Liver (tissue), 9 donors: Measurements from ENCODE around the gene NPW. TPM values are rescaled to one million over a fixed set of nuclear protein-coding genes. Genes with fewer than 3 reads are reported as not detected.

Source experiments
- DNase-seq: peaks from one replicate; pipeline ENCODE4 v3.0.0-alpha.2; 2017; ENCODE audit warnings: low spot score
- H3K27ac ChIP-seq, 2 donors: one replicate each; pipeline ENCODE4 v1.7.0; 2013; ENCODE audit warnings: inconsistent platforms in 2 of 2, low read length in 2 of 2, control low read depth in 1 of 2, low read depth in 1 of 2, mild to moderate bottlenecking in 1 of 2
- H3K27me3 ChIP-seq, 4 donors: one replicate each; pipeline versions ENCODE4 v1.6.1 to v1.7.0; 2013; ENCODE audit warnings: low read length in 3 of 4, inconsistent platforms in 1 of 4, mild to moderate bottlenecking in 1 of 4, moderate library complexity in 1 of 4; ENCODE audit not compliant: control insufficient read depth in 4 of 4, insufficient read depth in 4 of 4
- H3K36me3 ChIP-seq, 4 donors: one replicate each; pipeline versions ENCODE4 v1.6.1 to v1.7.0; 2013; ENCODE audit warnings: low read length in 3 of 4, mild to moderate bottlenecking in 3 of 4, low read depth in 1 of 4, moderate library complexity in 1 of 4; ENCODE audit not compliant: control insufficient read depth in 4 of 4, insufficient read depth in 3 of 4
- H3K4me1 ChIP-seq, 4 donors: one replicate each; pipeline versions ENCODE4 v1.6.1 to v1.7.0; 2013; ENCODE audit warnings: low read length in 3 of 4, mild to moderate bottlenecking in 3 of 4, moderate library complexity in 1 of 4; ENCODE audit not compliant: control insufficient read depth in 4 of 4, insufficient read depth in 4 of 4
- H3K4me3 ChIP-seq, 3 donors: one replicate each; pipeline versions ENCODE4 v1.6.1 to v1.7.0; 2013; ENCODE audit warnings: low read length in 3 of 3, control low read depth in 1 of 3, low read depth in 1 of 3, mild to moderate bottlenecking in 1 of 3
- H3K9ac ChIP-seq, 2 donors: one replicate each; pipeline ENCODE4 v1.7.0; 2013; ENCODE audit warnings: low read length in 2 of 2, mild to moderate bottlenecking in 2 of 2, moderate library complexity in 2 of 2, control low read depth in 1 of 2, low read depth in 1 of 2
- H3K9me3 ChIP-seq, 4 donors: one replicate each; pipeline versions ENCODE4 v1.6.1 to v1.7.0; 2013; ENCODE audit warnings: low read length in 3 of 4; ENCODE audit not compliant: control insufficient read depth in 4 of 4
- EGR1 ChIP-seq, 2 donors: IDR thresholded peaks; 2 replicates each; pipeline ENCODE4 v1.6.1; 2016 to 2018; ENCODE audit warnings: antibody characterized with exemption in 2 of 2, low read depth in 2 of 2
- FOXA1 ChIP-seq: IDR thresholded peaks from 2 replicates; pipeline ENCODE4 v1.6.1; 2016; ENCODE audit warnings: antibody characterized with exemption
- FOXA2 ChIP-seq: IDR thresholded peaks from 2 replicates; pipeline ENCODE4 v1.6.1; 2016; ENCODE audit warnings: antibody characterized with exemption
- GABPA ChIP-seq, 2 donors: IDR thresholded peaks in 1 of 2; conservative IDR thresholded peaks in 1 of 2; 2 replicates each; pipeline ENCODE4 v1.6.1; 2016; ENCODE audit warnings: antibody characterized with exemption in 2 of 2, mild to moderate bottlenecking in 1 of 2, moderate library complexity in 1 of 2
- HNF4A ChIP-seq, 2 donors: conservative IDR thresholded peaks; 2 replicates each; pipeline ENCODE4 v1.6.1; 2016; ENCODE audit warnings: antibody characterized with exemption in 2 of 2, mild to moderate bottlenecking in 2 of 2
- HNF4G ChIP-seq: IDR thresholded peaks from 2 replicates; pipeline ENCODE4 v1.6.1; 2016; ENCODE audit warnings: antibody characterized with exemption
- JUND ChIP-seq, 2 donors: IDR thresholded peaks; 2 replicates each; pipeline ENCODE4 v1.6.1; 2016; ENCODE audit warnings: antibody characterized with exemption in 2 of 2
- NR2F2 ChIP-seq: IDR thresholded peaks from 2 replicates; pipeline ENCODE4 v1.6.1; 2016; ENCODE audit warnings: antibody characterized with exemption
- RAD21 ChIP-seq, 2 donors: IDR thresholded peaks; 2 replicates each; pipeline ENCODE4 v1.6.1; 2016; ENCODE audit warnings: antibody characterized with exemption in 2 of 2, mild to moderate bottlenecking in 2 of 2
- RXRA ChIP-seq, 2 donors: IDR thresholded peaks; 2 replicates each; pipeline ENCODE4 v1.6.1; 2017 to 2018; ENCODE audit warnings: antibody characterized with exemption in 2 of 2, mild to moderate bottlenecking in 1 of 2
- SP1 ChIP-seq: IDR thresholded peaks from 2 replicates; pipeline ENCODE4 v1.6.1; 2018; ENCODE audit warnings: antibody characterized with exemption, mild to moderate bottlenecking
- TAF1 ChIP-seq: conservative IDR thresholded peaks from 2 replicates; pipeline ENCODE4 v1.6.1; 2016; ENCODE audit warnings: antibody characterized with exemption, mild to moderate bottlenecking
- WGBS: extraction: QIAGEN DNeasy Blood & Tissue Kit; methylation state at CpG from one replicate; pipeline ENCODE4 v1.1.7; 2013; 5-methylcytosine and 5-hydroxymethylcytosine counted together
- polyA plus RNA-seq, 2 donors: library from polyadenylated mRNA; stranded (reverse) in 1 of 2; unstranded in 1 of 2; fragments of 200-250 nt in 1 of 2; fragments of >200 nt in 1 of 2; fragmentation: Nextera tagmentation in 1 of 2; extraction: Ambion mirVana in 1 of 2; gene quantifications; one replicate each; pipeline versions ENCODE4 v1.2.1 to v1.2.3, GENCODE V29; 2013 to 2015
- total RNA-seq, 2 donors: library from RNA; depleted of rRNA; stranded (reverse); fragments of >200 nt; gene quantifications; one replicate each; pipeline ENCODE4 v1.2.3, GENCODE V29; 2014
- TF ChIP-seq, protein P1 (sequence below): IDR thresholded peaks from 2 replicates; pipeline ENCODE4 v1.6.1; 2016; ENCODE audit warnings: antibody characterized with exemption, mild to moderate bottlenecking
- TF ChIP-seq, protein P2 (sequence below): IDR thresholded peaks from 2 replicates; pipeline ENCODE4 v1.6.1; 2016; ENCODE audit warnings: antibody characterized with exemption
- TF ChIP-seq, protein P3 (sequence below): IDR thresholded peaks from 2 replicates; pipeline ENCODE4 v1.6.1; 2016; ENCODE audit warnings: antibody characterized with exemption
- TF ChIP-seq, protein P4 (sequence below): IDR thresholded peaks from 2 replicates; pipeline ENCODE4 v1.6.1; 2016; ENCODE audit warnings: antibody characterized with exemption
- TF ChIP-seq, protein P5 (sequence below): fragments of 150-350 bp; IDR thresholded peaks from 2 replicates; pipeline ENCODE4 v1.5.1; 2017; ENCODE audit warnings: improper control_type of control experiment, low read depth, low read length; ENCODE audit not compliant: missing input control
- donor health status: healthy.
- donor health status: healthy.
- donor health status: healthy.
- donor health status: healthy.
- donor health status: healthy.

NPW gene
- total and polyA plus RNA-seq, 4 donors = 1.3 to 20.6 (median 9.1) TPM

DNA sequence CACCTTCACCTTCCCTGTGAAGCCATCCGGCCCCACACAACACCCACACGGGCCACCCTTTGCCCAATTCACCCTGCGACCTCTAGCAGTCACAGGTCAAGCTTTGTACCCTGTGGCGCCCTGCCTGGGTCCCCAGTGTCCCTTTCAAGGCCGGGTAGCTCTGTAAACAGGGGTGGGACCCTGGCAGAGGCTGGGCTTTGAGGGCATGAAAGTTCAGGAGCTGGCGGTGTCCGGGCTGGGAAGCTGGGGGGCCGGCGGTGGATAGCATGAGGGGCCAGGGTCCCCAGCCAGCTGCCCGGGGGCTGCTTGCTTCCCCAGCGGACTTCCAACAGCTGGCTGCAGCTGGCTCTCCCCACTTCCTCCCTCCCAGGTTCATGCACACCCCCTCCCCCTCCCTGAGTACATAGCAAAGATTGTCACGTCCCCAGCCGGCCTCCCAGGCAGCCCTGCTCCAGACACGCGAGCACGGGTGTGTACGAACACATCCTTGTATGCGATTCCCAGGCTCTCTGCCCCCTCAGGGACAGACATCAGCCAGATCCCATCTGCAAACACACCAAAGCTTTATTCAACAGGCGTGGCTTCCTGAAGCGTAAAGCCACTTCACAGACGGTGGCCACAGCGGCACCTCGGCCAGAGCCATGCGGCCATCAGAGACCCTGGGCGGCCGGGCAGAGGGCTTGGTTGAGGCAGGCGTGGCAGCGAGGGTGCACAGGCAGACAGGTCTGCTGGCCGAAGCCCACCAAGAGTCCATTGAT lies 19.9 kb downstream of the NPW start (continued):
- TF ChIP-seq, protein P1, sequence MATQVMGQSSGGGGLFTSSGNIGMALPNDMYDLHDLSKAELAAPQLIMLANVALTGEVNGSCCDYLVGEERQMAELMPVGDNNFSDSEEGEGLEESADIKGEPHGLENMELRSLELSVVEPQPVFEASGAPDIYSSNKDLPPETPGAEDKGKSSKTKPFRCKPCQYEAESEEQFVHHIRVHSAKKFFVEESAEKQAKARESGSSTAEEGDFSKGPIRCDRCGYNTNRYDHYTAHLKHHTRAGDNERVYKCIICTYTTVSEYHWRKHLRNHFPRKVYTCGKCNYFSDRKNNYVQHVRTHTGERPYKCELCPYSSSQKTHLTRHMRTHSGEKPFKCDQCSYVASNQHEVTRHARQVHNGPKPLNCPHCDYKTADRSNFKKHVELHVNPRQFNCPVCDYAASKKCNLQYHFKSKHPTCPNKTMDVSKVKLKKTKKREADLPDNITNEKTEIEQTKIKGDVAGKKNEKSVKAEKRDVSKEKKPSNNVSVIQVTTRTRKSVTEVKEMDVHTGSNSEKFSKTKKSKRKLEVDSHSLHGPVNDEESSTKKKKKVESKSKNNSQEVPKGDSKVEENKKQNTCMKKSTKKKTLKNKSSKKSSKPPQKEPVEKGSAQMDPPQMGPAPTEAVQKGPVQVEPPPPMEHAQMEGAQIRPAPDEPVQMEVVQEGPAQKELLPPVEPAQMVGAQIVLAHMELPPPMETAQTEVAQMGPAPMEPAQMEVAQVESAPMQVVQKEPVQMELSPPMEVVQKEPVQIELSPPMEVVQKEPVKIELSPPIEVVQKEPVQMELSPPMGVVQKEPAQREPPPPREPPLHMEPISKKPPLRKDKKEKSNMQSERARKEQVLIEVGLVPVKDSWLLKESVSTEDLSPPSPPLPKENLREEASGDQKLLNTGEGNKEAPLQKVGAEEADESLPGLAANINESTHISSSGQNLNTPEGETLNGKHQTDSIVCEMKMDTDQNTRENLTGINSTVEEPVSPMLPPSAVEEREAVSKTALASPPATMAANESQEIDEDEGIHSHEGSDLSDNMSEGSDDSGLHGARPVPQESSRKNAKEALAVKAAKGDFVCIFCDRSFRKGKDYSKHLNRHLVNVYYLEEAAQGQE = no peak
- TF ChIP-seq HNF4A (conservative IDR thresholded peaks at IDR 0.05) = peak; percentile 89 to 93
- TF ChIP-seq, protein P2, sequence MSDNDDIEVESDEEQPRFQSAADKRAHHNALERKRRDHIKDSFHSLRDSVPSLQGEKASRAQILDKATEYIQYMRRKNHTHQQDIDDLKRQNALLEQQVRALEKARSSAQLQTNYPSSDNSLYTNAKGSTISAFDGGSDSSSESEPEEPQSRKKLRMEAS = peak; percentile 48
- TF ChIP-seq, protein P3, sequence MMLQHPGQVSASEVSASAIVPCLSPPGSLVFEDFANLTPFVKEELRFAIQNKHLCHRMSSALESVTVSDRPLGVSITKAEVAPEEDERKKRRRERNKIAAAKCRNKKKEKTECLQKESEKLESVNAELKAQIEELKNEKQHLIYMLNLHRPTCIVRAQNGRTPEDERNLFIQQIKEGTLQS = peak; percentile 45
- peak; percentile 37 to 74 for TF ChIP-seq EGR1 (IDR thresholded peaks at IDR 0.05; ENCODE audit: low read depth in 2 of 2)
- TF ChIP-seq RXRA (IDR thresholded peaks at IDR 0.05) = peak; percentile 97 to 99

DNA sequence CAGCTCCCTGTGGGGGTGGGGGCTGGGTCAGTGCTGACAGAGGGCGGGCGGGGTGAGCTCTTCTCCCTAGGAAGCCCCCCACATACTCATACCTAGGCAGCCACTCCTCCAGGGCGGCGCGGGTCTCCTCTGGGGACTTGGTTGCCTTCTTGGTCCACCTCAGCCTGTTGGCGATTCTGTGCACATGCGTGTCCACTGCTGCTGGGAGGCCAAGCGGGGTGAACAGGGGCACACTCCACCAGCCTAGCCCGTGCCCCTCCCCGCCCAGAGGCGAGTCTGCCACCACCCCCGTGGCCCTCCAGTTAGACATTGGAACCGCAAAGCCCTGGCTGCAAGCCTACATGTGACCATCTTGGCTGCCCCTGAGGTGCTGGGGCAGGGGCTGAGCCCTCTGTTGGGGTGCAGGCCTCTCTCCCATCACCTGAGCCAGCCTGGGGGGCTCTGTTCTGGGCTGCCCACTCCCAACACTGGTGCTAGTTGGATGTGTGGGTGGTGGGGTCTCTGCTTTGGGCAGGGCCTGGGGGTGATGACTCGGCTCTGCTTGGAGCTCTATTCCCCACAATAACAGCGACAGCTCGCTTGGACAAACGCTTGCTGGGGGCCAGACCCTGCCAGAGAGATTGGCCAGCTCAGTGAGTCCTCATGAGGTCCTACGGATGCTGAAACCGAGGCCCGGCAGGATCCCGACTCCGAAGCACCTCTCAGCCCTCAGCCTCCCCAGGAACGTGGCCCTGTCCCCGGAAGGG lies 20.6 kb downstream of the NPW start:
- WGBS = 37% methylated on average over 24 of the region's 24 CpGs
- DNase-seq = no peak

DNA sequence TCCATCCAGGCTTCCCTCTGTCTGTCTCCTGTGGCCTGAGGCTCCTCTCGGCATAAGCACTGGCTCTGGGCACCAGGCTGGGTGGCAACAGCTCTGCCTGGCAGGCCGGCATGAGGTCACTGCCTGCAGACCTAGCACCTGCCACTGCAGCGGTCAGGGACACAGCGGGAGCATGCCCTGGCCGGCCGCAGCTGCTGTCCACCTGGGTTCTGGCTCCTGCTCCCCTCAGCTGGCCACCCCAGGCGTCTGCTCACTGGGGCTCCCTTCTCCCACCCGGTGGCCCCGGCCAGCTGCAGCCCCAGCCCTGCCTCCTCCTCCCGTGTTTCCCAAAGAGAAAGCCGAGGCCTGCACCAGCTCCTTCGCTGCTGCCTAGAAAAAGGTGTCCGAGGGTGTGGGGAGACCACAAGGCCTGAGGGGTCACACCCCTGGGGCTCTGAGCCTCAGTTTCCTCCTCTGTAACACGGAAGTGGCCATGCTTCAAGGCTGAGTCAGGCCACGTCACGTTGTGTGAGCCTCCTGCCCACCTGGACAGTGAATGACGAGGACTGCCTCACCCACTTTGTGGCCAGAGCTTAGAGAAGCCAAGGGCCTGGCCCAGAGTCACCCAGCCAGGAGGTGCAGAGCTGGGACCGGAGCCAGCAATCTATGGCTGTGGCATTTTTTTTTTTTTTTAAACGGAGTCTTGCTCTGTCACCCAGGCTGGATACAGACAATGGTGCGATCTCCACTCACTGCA lies 21.4 kb downstream of the NPW start:
- no peaks in the 10 kb centered on the region for H3K27me3 ChIP-seq
- peaks cover 24 to 74% (median 51%) of the 10 kb centered on the region in 4 donors for H3K4me1 ChIP-seq
- H3K9ac ChIP-seq = peak overlapping the region; percentile 10 to 21
- no peak overlapping the region for H3K4me3 ChIP-seq
- 39% methylated on average over 20 of the region's 20 CpGs for WGBS
- no peaks in the 10 kb centered on the region for H3K9me3 ChIP-seq
- DNase-seq = no peak
- peaks cover 0 to 2% (median 0%) of the 10 kb centered on the region in 4 donors for H3K36me3 ChIP-seq
- H3K27ac ChIP-seq = peak overlapping the region; percentile 95 to 98
- TF ChIP-seq, protein P2 = no peak
- TF ChIP-seq, protein P3 = no peak
- TF ChIP-seq EGR1 (IDR thresholded peaks at IDR 0.05; ENCODE audit: low read depth in 2 of 2) = no peak
- no peak for TF ChIP-seq FOXA2
- peak in 1 of 2 donors; percentile 38 for TF ChIP-seq HNF4A (conservative IDR thresholded peaks at IDR 0.05)
- TF ChIP-seq FOXA1 = no peak
- no peak for TF ChIP-seq HNF4G
- no peak for TF ChIP-seq JUND (IDR thresholded peaks at IDR 0.05)
- no peak for TF ChIP-seq TAF1
- TF ChIP-seq, protein P4, sequence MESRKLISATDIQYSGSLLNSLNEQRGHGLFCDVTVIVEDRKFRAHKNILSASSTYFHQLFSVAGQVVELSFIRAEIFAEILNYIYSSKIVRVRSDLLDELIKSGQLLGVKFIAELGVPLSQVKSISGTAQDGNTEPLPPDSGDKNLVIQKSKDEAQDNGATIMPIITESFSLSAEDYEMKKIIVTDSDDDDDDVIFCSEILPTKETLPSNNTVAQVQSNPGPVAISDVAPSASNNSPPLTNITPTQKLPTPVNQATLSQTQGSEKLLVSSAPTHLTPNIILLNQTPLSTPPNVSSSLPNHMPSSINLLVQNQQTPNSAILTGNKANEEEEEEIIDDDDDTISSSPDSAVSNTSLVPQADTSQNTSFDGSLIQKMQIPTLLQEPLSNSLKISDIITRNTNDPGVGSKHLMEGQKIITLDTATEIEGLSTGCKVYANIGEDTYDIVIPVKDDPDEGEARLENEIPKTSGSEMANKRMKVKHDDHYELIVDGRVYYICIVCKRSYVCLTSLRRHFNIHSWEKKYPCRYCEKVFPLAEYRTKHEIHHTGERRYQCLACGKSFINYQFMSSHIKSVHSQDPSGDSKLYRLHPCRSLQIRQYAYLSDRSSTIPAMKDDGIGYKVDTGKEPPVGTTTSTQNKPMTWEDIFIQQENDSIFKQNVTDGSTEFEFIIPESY = no peak
- peak in 1 of 2 donors; percentile 42 for TF ChIP-seq RXRA (IDR thresholded peaks at IDR 0.05)
- TF ChIP-seq NR2F2 = no peak
- TF ChIP-seq, protein P5, sequence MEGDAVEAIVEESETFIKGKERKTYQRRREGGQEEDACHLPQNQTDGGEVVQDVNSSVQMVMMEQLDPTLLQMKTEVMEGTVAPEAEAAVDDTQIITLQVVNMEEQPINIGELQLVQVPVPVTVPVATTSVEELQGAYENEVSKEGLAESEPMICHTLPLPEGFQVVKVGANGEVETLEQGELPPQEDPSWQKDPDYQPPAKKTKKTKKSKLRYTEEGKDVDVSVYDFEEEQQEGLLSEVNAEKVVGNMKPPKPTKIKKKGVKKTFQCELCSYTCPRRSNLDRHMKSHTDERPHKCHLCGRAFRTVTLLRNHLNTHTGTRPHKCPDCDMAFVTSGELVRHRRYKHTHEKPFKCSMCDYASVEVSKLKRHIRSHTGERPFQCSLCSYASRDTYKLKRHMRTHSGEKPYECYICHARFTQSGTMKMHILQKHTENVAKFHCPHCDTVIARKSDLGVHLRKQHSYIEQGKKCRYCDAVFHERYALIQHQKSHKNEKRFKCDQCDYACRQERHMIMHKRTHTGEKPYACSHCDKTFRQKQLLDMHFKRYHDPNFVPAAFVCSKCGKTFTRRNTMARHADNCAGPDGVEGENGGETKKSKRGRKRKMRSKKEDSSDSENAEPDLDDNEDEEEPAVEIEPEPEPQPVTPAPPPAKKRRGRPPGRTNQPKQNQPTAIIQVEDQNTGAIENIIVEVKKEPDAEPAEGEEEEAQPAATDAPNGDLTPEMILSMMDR = no peak
- TF ChIP-seq RAD21 (IDR thresholded peaks at IDR 0.05) = no peak
- no peak for TF ChIP-seq GABPA (IDR thresholded peaks at IDR 0.05 in 1 of 2, conservative IDR thresholded peaks at IDR 0.05 in 1 of 2)

More for the DNA sequence above, 20.6 kb downstream of the NPW start:
- peak overlapping the region in 1 of 3 donors; percentile 52 for H3K4me3 ChIP-seq
- H3K36me3 ChIP-seq = peaks cover 0 to 2% (median 0%) of the 10 kb centered on the region in 4 donors
- peak; percentile 44 for TF ChIP-seq HNF4G
- no peak for TF ChIP-seq SP1
- TF ChIP-seq RAD21 (IDR thresholded peaks at IDR 0.05) = no peak
- no peak for TF ChIP-seq FOXA2
- peak; percentile 75 to 83 for TF ChIP-seq RXRA (IDR thresholded peaks at IDR 0.05)
- no peak for TF ChIP-seq GABPA (IDR thresholded peaks at IDR 0.05 in 1 of 2, conservative IDR thresholded peaks at IDR 0.05 in 1 of 2)
- TF ChIP-seq EGR1 (IDR thresholded peaks at IDR 0.05; ENCODE audit: low read depth in 2 of 2) = peak in 1 of 2 donors; percentile 31
- peak; percentile 63 to 78 for TF ChIP-seq HNF4A (conservative IDR thresholded peaks at IDR 0.05)
- no peaks in the 10 kb centered on the region for H3K27me3 ChIP-seq
- peak overlapping the region; percentile 95 to 98 for H3K27ac ChIP-seq
- H3K9me3 ChIP-seq = no peaks in the 10 kb centered on the region
- H3K4me1 ChIP-seq = peaks cover 25 to 77% (median 53%) of the 10 kb centered on the region in 4 donors
- peak overlapping the region; percentile 10 to 21 for H3K9ac ChIP-seq
